K562 (cell line): ENCODE results near the gene POTEH. TPM values are rescaled to one million over a fixed set of nuclear protein-coding genes. Genes with fewer than 3 reads are reported as not detected.
"Not testable (repeated sequence)": the region's sequence is repeated elsewhere in the genome, so short reads cannot be mapped to it uniquely, and the experiment has no call there.

Experiments
- ATAC-seq: fragments of 200-7000 bp; cut with Tn5 transposase; 3 replicates; pipeline ENCODE4 v1.9.1; 2020; ENCODE audit warnings: moderate library complexity
- BruUV-seq: library from RNA; stranded (reverse); fragments of 400-500 nt; replicated peaks from 2 replicates; lab custom pipeline; 2021; lab: Mats Ljungman, UMichigan
- CTCF ChIA-PET: fragments of 300-600 bp; formaldehyde crosslinking; extraction: SDS; loops from one replicate; lab custom pipeline; 2021; ENCODE audit warnings: low intra/inter-chr PET ratio; lab: Yijun Ruan, JAX
- POLR2A ChIA-PET: fragments of 300-600, 350-650 bp; sonication (Branson Sonifier 250); formaldehyde crosslinking; extraction: SDS; loops from one replicate; lab custom pipeline; 2021; ENCODE audit warnings: antibody characterized with exemption, inconsistent platforms; lab: Yijun Ruan, JAX
- DNase-seq, 4 experiments: peaks; one replicate each; pipeline versions ENCODE4 v3.0.0 to v3.0.0-alpha.2; 2011 to 2018; ENCODE audit warnings: low spot score in 3 of 4, mixed read lengths in 3 of 4; ENCODE audit errors: extremely low read depth in 1 of 4
- FAIRE-seq: peaks from 2 replicates; lab custom pipeline; 2011; peaks lifted over from hg19 to GRCh38; lab: Jason Lieb, UNC
- H2AFZ ChIP-seq: 2 replicates; pipeline ENCODE4 v1.6.0; 2011; ENCODE audit warnings: low read depth, low read length, control low read depth, inconsistent platforms
- H3K27ac ChIP-seq: fragments of 200-600 bp; 3 replicates; pipeline ENCODE4 v1.8.0; 2011; ENCODE audit warnings: low read depth, mild to moderate bottlenecking, control low read depth, inconsistent platforms, low read length, moderate library complexity, mixed read lengths; ENCODE audit errors: extremely low read depth
- H3K27me3 ChIP-seq, 2 experiments: fragments of 300-600 bp in 1 of 2; 2 replicates in 1 of 2; 3 replicates in 1 of 2; pipeline versions ENCODE4 v1.6.0 to v1.8.0; 2011; ENCODE audit warnings: inconsistent platforms in 2 of 2, low read length in 2 of 2, mild to moderate bottlenecking in 1 of 2, mixed read lengths in 1 of 2, moderate library complexity in 1 of 2; ENCODE audit not compliant: control insufficient read depth in 2 of 2, insufficient read depth in 2 of 2
- H3K36me3 ChIP-seq: fragments of 300-600 bp; 3 replicates; pipeline ENCODE4 v1.8.0; 2011; ENCODE audit warnings: mild to moderate bottlenecking, low read length, inconsistent platforms; ENCODE audit not compliant: control insufficient read depth, insufficient read depth
- H3K4me1 ChIP-seq, 2 experiments: fragments of 200-600 bp in 1 of 2; replicated peaks in 1 of 2; 2 replicates in 1 of 2; 3 replicates in 1 of 2; pipeline versions ENCODE4 v1.5.1 to v1.8.0; 2011; ENCODE audit warnings: inconsistent platforms in 2 of 2, low read length in 2 of 2, mild to moderate bottlenecking in 1 of 2, mixed read lengths in 1 of 2, moderate library complexity in 1 of 2; ENCODE audit not compliant: control insufficient read depth in 2 of 2, insufficient read depth in 2 of 2
- H3K4me2 ChIP-seq: 2 replicates; pipeline ENCODE4 v1.6.1; 2011; ENCODE audit warnings: low read length, control low read depth, inconsistent platforms, mixed read lengths; ENCODE audit not compliant: insufficient read depth
- H3K4me3 ChIP-seq: fragments of 200-600 bp; sonication (generic), shearing (Covaris generic); 2 replicates; pipeline ENCODE4 v1.5.1; 2016; ENCODE audit warnings: control low read depth, inconsistent platforms
- H3K79me2 ChIP-seq: fragments of 200-600 bp; 3 replicates; pipeline ENCODE4 v1.8.0; 2011; ENCODE audit warnings: low read length, inconsistent platforms; ENCODE audit not compliant: control insufficient read depth, insufficient read depth
- H3K9ac ChIP-seq, 2 experiments: 2 replicates each; pipeline versions ENCODE4 v1.6.0 to v1.6.1; 2011; ENCODE audit warnings: low read depth in 2 of 2, low read length in 2 of 2, control low read depth in 1 of 2, inconsistent platforms in 1 of 2, mild to moderate bottlenecking in 1 of 2, mixed read lengths in 1 of 2; ENCODE audit not compliant: insufficient read depth in 1 of 2
- H3K9me1 ChIP-seq: one replicate; pipeline ENCODE4 v1.6.0; 2011; ENCODE audit warnings: inconsistent platforms, mild to moderate bottlenecking, low read length, moderate library complexity; ENCODE audit not compliant: control insufficient read depth, insufficient read depth
- H3K9me3 ChIP-seq: replicated peaks from 2 replicates; pipeline ENCODE4 v1.5.1; 2011; ENCODE audit warnings: low read depth, low read length, inconsistent platforms; ENCODE audit not compliant: control insufficient read depth, insufficient read depth
- H4K20me1 ChIP-seq: replicated peaks from 2 replicates; pipeline ENCODE4 v1.6.1; 2011; ENCODE audit warnings: low read length, inconsistent platforms, mixed read lengths; ENCODE audit not compliant: control insufficient read depth, insufficient read depth
- WGBS: fragments of 100-300 bp; shearing (Covaris generic); methylation state at CpG from one replicate; pipeline ENCODE4 v1.1.6; 2016; ENCODE audit warnings: low coverage, mixed read lengths; ENCODE audit not compliant: insufficient coverage; ENCODE audit errors: missing lambda C conversion rate; 5-methylcytosine and 5-hydroxymethylcytosine counted together
- in situ Hi-C: fragments of 300-500 bp; cut with MboI; formaldehyde crosslinking; loops from 4 replicates; pipeline ENCODE4 v1.15.0; 2018; ENCODE audit warnings: inconsistent platforms, mixed read lengths
- intact Hi-C: fragments of 100-400 bp; cut with micrococcal nuclease; formaldehyde crosslinking; loops from 2 replicates; pipeline ENCODE4 v1.14.2; 2022
- polyA plus RNA-seq, 8 experiments: library from polyadenylated mRNA; depleted of rRNA in 4 of 8; stranded (reverse) in 5 of 8; unstranded in 3 of 8; fragments of >200 nt; fragmentation: Nextera tagmentation in 2 of 8; fragmentation: Illumina TruSeq in 1 of 8; extraction: Ambion mirVana in 2 of 8; extraction: Trizol in 1 of 8; gene quantifications; 2 replicates each; pipeline versions ENCODE4 v1.2.1 to v1.2.3, GENCODE V29; 2011 to 2014; ENCODE audit warnings: inconsistent platforms in 1 of 8, missing spikeins in 1 of 8
- total RNA-seq, 7 experiments: library from RNA; depleted of rRNA in 6 of 7; stranded (reverse); fragments of >200 nt in 6 of 7; fragmentation: Illumina TruSeq in 2 of 7; extraction: Trizol in 2 of 7; gene quantifications; 2 replicates each; pipeline versions ENCODE4 v1.2.1 to v1.2.3, GENCODE V29; 2011 to 2021; ENCODE audit warnings: low replicate concordance in 1 of 7

POTEH gene
- total and polyA plus RNA-seq, 9 of the 15 experiments (the other 6 are each of a cell fraction or from before 2014, with no cell fraction given) = not detected

DNA sequence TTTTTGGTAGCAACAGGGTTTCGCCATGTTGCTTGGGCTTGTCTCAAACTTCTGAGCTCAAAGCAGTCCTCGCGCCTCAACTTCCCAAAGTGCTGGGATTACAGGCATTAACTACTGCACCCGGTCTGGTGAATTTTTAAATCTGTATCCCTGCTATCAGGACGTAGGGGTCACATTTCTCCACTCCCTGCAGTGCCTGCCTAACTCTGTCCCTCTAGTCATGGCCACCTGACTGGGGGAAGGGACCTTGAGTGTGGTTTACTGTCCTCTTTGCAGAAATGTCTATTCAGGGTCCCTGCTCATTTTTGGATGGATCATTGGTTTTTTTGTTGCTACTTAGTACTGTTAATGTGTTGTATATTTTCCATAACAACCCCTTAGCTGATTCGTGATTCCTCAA, 37.1 kb upstream of the POTEH start:
- H3K9me3 ChIP-seq, H2AFZ ChIP-seq, H4K20me1 ChIP-seq, DNase-seq, H3K9me1 ChIP-seq, H3K79me2 ChIP-seq, FAIRE-seq, intact Hi-C loops, H3K27me3 ChIP-seq, H3K4me3 ChIP-seq, in situ Hi-C loops, H3K4me2 ChIP-seq, H3K36me3 ChIP-seq, POLR2A ChIA-PET, BruUV-seq, H3K27ac ChIP-seq, H3K4me1 ChIP-seq, H3K9ac ChIP-seq, ATAC-seq, CTCF ChIA-PET: not testable (repeated sequence)
- WGBS = no CpG with 5 or more reads among the region's 6 CpGs

GRCh38 chr22:15653241-15653640, 36.6 kb upstream of the POTEH start:
- WGBS = 0% methylated on average over 1 of the region's 2 CpGs
- CTCF ChIA-PET, POLR2A ChIA-PET: not testable (repeated sequence)

DNA sequence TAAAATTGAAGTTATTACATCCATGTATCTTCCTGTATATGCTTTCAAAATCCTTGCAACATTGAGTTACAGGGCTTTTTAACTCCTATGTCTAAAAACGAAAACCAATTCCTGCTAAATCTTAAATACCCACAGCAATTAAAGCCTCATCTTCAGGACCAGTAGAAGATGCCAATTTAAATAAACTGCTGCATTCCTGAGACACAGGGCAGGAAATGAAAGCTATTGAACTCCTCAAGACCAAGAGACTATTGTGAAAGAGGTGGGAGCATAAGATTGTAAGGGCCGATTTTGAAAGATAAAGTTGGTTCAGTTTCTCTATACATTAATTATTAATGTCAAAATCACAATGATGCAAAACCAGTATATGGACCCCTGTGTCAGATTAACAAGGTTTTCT, 28.7 kb upstream of the POTEH start:
- H3K79me2 ChIP-seq, CTCF ChIA-PET, H3K36me3 ChIP-seq, ATAC-seq, H3K9me1 ChIP-seq, DNase-seq, POLR2A ChIA-PET, in situ Hi-C loops, H3K27ac ChIP-seq, H4K20me1 ChIP-seq, FAIRE-seq, H3K9ac ChIP-seq, H2AFZ ChIP-seq, H3K27me3 ChIP-seq, H3K4me2 ChIP-seq, H3K4me1 ChIP-seq, intact Hi-C loops, BruUV-seq, H3K9me3 ChIP-seq, H3K4me3 ChIP-seq: not testable (repeated sequence)
- no CpG with 5 or more reads among the region's 2 CpGs for WGBS

More at GRCh38 chr22:15653241-15653640, 36.6 kb upstream of the POTEH start:
- H3K9me1 ChIP-seq, H3K27ac ChIP-seq, H3K4me1 ChIP-seq, in situ Hi-C loops, BruUV-seq, intact Hi-C loops, H3K9ac ChIP-seq, FAIRE-seq, H3K27me3 ChIP-seq, H4K20me1 ChIP-seq, H3K79me2 ChIP-seq, ATAC-seq, H3K4me3 ChIP-seq, H3K36me3 ChIP-seq, DNase-seq, H3K4me2 ChIP-seq, H2AFZ ChIP-seq, H3K9me3 ChIP-seq: not testable (repeated sequence)

- WGBS = no CpG with 5 or more reads among the region's 3 CpGs
- FAIRE-seq, H3K27me3 ChIP-seq, H3K4me3 ChIP-seq, H3K9me3 ChIP-seq, POLR2A ChIA-PET, BruUV-seq, DNase-seq, intact Hi-C loops, H4K20me1 ChIP-seq, H3K27ac ChIP-seq, CTCF ChIA-PET, H2AFZ ChIP-seq, H3K4me1 ChIP-seq, H3K9me1 ChIP-seq, ATAC-seq, H3K9ac ChIP-seq, H3K36me3 ChIP-seq, H3K4me2 ChIP-seq, H3K79me2 ChIP-seq, in situ Hi-C loops: not testable (repeated sequence)
Measured at GRCh38 chr22:15664682-15665081, 25.1 kb upstream of the POTEH start.
